Left lobe of liver (tissue), 2 donors: Measurements from ENCODE around the gene SMYD3. TPM values are rescaled to one million over a fixed set of nuclear protein-coding genes. Genes with fewer than 3 reads are reported as not detected.
"Not testable (repeated sequence)": the region's sequence is repeated elsewhere in the genome, so short reads cannot be mapped to it uniquely, and the experiment has no call there.

ENCODE experiments used
- ATAC-seq: fragments of 200-7000 bp; cut with Tn5 transposase; one replicate; pipeline ENCODE4 v1.9.1; 2020; ENCODE audit warnings: mild to moderate bottlenecking, moderate library complexity
- DNase-seq: peaks from one replicate; pipeline ENCODE4 v3.0.0-alpha.2; 2020; ENCODE audit warnings: low spot score
- total RNA-seq: library from RNA; stranded (reverse); gene quantifications from one replicate; pipeline ENCODE4 v1.2.1, GENCODE V29; 2021
- donor health status: DM: no; HTN: no; CAD: no; lungs with moderate emphysema.
- donor health status: DM: no; HTN: yes; CAD: no.

The SMYD3 gene
- total RNA-seq, 1 donor from 2014 or later: 6.7 TPM

GRCh38 chr1:245714027-245714426, 793.1 kb downstream of the SMYD3 start:
- not testable (repeated sequence) for DNase-seq, ATAC-seq

GRCh38 chr1:245710961-245711903, 795.8 kb downstream of the SMYD3 start:
- no peak for DNase-seq
- no peak for ATAC-seq

DNA sequence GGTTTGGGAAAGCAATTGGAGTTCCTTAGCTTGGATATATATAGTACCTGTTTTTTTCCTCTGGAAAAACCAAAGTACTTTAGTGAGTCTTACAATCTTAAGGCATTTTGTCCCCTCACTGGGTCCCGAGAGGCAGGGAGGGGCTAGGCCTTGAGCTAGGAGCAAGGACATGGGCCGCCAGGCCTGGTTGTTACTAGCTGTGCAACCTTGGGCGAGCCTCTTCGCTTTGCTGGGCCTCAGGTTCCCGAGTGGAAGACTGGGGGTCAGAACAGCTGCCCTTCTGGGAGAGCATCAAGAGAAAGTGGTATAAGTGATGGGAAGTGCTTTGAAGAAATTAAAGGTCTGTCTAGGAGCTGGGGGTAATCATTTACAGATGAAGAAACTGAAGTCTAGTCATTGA, 799.1 kb downstream of the SMYD3 start:
- DNase-seq (no peak), ATAC-seq (no peak)

DNA sequence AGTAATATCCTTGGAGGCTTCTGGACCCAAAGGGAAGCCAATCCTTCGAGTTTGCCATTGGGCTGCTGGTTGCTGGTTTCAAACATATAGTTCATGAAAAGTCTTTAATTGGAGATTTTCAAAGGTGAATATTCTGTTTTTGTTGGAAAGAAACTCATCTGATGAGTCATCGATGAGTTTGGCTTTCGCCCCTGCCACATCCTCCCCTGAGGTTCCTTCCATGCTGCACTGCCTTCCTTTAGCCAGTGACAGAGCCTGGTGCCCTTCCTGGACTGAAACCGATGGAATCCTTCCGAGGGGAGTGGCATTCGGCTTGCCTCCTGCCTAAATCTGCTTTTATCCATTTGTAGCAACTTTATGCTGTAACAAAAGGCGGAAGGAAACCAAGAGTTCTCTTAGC, 802.3 kb downstream of the SMYD3 start:
- DNase-seq: no peak
- ATAC-seq: no peak

- ATAC-seq (no peak), DNase-seq (no peak)
Observed at GRCh38 chr1:245704341-245704740, 802.7 kb downstream of the SMYD3 start.

DNA sequence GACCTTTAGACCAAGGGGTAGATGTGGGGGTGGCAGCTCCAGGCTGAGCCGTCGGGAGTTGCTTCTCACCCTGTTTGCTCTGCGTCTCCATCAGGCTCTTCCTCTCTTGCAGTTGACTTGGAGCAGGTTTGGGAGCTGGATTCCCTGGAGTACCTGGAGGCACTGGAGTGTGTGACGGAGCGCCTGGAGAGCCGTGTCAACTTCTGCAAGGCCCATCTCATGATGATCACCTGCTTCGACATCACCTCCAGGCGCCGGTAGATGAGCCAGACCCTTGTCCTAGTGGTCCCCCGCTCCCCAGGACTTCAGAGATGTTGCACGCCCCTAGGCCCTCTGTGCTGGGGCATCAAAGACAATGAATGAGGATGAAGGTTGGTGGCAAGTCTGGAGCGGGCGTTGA, 804.7 kb downstream of the SMYD3 start:
- ATAC-seq: no peak
- DNase-seq: no peak

DNA sequence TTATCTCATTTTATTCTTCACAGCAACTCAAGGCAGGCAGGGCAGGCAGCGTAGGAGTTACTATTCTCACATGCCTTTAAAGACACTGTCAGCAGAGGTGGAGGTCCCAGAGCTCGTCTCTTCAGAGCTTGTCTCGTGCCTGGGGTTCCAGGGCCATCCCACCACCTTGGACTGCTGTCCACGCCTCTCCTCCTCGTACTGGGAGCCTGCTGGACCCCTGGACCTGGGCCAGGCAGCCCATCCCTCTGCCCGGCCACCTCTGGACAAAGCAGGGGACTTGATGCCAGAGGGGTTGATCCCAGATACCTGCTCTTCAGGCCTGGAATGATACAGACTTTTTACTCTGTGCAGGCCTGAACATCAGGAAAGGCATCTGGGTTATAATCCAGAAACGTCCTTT, 805.4 kb downstream of the SMYD3 start:
- no peak for ATAC-seq
- DNase-seq: no peak

- no peak for DNase-seq
Observed at GRCh38 chr1:245700631-245701030, 806.4 kb downstream of the SMYD3 start.

More at GRCh38 chr1:245700631-245701030, 806.4 kb downstream of the SMYD3 start:
- no peak for ATAC-seq

Other genes with a start within 250 kb of the SMYD3 start
- 14.1 TPM for gene TFB2M, start 59.0 kb upstream of the SMYD3 start, total RNA-seq
- 16.5 TPM for gene CNST, start 59.2 kb upstream of the SMYD3 start, total RNA-seq
- gene SCCPDH, start 217.1 kb upstream of the SMYD3 start, total RNA-seq: 94.6 TPM